Inflammatory macrophage (primary cell): ENCODE results near the gene SEPTIN5.

Experiments used
- DNase-seq, 2 donors: peaks; one replicate each; pipeline ENCODE4 v3.0.0-alpha.2; 2020 to 2022

Gene SEPTIN5

GRCh38 chr22:19734837-19735382, 20.6 kb downstream of the SEPTIN5 start:
- no peak for DNase-seq

GRCh38 chr22:19735665-19736510, 21.6 kb downstream of the SEPTIN5 start:
- DNase-seq: no peak

DNA sequence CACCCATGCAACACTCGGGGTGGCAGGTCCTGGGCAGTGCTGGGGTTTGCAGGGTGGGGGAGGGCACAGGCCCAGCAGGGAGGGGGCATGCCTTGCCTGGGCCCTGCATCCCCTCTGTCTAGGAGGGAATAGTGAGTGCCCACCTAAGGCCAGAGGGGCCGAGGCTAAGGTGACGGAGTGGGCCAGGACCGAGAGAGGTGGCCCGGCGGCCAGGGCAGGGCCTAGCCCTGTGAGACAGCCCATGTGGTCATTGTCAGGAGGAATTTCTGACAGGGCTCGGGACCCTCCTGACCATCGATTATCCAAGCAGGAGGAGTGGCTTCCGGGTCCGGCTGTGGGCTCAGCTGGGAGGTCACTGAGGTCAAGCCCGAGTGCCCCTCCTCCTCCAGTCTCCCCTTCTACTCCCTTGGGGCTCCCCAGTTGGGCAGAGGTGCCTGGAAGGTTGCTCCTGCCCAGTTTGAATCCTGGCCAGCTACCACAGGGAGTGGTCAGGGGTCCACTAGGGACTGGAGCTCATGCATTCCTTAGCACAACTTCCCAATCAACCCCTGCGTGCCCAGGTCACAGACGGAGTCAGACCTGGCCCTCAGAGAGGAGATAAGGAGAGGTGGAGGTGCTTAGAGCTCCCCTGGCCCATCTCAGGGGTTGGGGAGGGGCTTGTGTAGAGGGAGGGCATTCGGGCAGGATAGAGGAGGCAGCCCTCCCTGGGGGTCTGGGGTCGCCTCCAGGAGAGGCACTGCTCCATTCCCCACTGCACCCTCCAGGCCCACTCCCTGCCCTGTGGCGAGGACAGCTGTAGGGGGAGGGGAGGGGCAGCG, 23.8 kb downstream of the SEPTIN5 start:
- no peak for DNase-seq

- no peak for DNase-seq
These were observed 24.6 kb downstream of the SEPTIN5 start for GRCh38 chr22:19738664-19739447.

DNA sequence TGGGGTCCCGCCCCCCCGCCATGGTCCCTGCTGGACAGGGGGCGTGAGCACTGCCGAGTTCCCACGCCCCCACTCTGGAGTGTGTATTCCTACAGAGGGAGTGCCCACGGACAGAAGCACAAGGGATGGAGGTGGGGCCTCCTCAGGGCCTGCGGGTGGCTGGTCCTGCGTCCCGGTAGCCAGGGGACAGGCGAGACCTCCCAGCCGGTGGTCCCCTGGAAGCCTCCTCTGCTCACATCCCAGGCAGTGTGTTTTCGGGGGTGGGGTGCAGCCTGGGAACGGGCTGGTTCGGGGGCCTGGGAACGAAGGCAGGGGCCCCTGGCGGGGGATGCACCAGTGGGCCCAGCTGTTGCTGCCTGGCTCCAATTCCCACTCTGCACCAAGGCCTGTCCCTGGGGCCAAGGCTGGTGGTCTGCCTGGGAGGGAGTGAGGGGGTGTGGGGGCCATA, 25.2 kb downstream of the SEPTIN5 start:
- DNase-seq: no peak

DNA sequence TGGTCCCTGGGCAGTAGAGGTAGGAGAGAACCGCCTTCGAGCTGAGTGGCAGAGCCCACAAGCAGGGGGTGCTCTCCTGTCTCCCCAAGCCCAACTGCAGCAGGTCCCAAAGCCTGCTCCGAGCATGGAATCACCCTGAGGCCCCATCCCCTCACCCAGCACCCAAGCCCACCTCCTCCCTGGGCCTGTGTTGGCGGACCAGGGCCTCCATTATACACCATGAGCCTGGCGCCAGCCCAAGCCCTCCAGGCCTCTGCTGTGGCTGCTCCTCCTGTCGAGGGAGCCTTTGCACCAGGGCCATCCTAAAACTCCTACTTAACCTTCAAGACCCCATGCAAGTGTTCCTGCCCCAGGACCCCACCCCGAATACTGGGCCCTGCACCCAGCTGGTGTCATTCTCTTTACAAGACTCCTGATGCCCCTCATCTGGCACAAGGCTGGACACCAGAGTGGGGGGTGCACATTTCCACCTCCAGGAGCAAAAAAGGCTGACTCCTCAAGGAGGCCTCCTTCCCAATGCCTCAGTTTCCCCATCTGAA, 25.7 kb downstream of the SEPTIN5 start:
- no peak for DNase-seq

- DNase-seq: no peak
These were observed 26.3 kb downstream of the SEPTIN5 start for GRCh38 chr22:19740586-19740985.

GRCh38 chr22:19741053-19741452, 26.8 kb downstream of the SEPTIN5 start:
- no peak for DNase-seq

DNA sequence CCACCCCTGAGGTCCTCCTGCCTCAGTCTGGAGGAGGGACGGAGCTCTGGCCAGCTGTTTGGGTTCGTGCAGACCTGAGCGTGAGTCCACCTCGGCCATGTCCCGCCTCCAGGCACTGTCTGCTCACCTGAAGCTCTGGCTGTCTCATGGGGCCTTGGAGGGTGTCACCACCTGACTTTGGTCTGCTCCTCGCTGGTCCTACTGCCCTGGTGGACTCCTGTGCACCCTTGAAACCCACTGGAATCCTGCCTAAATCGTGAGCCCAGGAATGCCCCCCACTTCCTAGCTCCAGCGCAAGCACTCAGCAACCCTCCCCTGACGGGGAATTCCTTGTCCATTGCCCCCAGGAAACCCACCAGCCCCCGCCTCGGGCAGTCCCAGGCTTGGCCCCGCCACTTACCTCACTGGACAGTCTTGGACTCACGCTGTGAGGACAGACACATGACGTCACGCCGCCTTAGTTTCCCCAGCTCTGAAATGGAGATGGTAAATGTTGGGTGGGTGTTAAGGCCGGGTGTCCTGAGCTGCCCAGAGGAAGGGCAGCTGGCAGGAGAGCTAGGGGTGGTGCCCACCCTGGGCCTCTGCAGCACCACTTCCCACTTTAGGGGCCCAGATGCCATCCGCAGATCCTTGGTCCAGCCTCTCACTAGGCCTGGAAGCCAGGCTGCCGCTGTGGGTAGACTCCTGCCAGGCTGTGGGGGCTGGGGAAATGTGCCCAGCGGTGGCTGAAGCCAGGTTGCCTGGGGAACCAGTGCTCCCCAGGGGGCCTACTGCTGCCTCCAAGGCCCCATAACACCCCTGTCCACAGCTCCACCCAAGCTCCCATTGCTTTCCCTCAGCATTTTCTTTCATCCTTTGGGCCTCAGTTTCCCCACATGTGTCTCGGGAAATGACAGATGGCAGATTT, 28.1 kb downstream of the SEPTIN5 start:
- no peak for DNase-seq

- no peak for DNase-seq
These were observed 28.8 kb downstream of the SEPTIN5 start for GRCh38 chr22:19743081-19743480.

DNA sequence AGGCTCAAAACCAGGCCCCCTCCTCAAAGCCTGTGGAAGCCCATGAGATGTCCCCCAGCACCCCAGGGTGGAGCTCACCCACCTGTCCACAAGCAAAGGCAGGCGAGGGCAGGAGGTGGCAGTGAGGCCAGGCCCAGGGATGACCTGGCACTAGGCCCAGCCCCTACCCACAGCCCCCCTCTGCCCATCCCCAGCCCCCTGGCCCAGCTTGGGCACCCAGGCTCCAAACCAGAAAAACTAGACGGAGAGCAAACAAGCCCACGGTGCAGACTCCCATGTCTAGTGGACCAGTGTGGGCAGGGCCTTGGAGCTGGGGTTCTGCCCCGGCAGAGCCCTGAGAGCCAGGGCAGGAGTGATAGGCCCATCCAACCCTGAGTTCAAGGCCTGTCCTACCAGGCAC, 29.3 kb downstream of the SEPTIN5 start:
- no peak for DNase-seq

DNA sequence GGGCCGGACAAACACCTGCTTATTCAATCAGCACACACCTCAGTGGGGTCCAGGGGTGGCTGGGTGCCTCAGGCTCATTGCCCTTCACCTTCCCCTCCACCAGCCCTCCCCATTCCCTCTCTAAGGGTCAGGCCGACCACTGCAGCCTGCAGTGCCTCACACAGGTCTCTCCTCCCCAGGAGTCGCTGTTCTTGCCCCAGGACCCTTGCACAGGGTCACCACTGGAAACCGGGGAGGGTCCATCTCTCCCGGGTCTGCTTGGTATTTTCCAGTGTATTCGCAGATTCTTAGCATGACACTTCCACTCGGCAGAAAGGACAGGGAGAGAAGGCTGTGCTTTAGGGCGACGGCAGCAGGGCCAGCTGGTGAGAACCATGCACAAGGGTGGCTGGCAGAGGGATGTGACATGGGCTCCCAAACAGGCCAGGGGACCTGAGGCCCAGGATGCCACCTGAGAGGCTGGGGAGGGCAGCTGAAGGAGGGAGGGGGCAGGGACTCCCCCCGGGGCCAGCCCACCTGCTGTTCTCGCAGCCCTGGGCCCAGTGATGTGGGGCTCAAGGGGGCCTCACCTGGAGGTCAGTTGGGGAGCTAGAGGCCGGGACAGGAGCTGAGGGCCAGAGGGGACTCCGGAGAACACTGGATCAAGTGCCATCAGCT, 30.2 kb downstream of the SEPTIN5 start:
- DNase-seq: no peak

DNA sequence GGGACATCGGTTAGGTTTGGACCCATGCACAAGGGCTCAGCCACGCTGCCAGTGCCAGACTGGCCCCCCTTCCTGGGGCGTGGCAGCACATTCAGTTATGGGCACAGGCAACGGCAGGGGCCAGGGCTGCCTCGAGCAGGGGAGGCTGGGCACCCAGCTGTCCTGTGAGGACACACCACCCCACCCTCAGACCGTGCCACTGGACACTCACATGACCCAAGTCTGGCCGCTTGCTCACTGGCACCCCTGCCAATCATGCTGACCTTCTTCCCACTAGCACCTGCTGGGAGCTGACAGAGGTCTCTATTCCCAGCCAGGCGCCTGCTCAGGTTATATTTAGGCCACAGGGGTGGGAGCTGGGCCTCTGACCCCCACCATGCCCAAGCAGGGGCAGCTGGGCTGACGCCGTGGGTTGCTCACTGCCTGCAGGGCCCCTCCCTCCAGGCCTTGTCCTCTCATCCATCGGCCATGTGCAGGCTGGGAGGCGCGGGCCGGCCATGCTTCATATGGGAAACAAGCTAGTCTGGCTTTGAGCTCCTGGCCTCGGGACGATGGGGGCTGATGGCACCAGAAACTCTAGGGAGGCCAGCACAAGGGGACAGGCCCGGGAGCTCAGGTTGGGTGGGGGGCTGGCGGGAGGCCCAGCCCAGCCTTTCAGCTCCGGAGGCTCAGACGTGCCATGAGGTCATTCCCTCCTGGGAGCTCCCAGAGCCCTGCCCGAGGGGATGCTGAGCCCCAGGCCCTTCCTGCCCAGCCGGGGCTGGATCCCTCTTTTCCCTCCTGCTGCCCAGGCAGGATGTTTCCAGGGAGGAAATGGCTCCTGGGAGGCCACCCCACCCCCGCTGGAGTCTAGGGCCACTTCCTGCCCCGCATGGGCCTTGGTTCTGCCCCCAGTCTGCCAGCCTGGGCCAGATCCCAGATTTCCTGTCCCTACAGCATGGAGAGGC, 31.1 kb downstream of the SEPTIN5 start:
- no peak for DNase-seq

- no peak for DNase-seq
These were observed 32.4 kb downstream of the SEPTIN5 start for GRCh38 chr22:19746726-19747125.

- no peak for DNase-seq
These were observed 33.2 kb downstream of the SEPTIN5 start for GRCh38 chr22:19747551-19747950.

DNA sequence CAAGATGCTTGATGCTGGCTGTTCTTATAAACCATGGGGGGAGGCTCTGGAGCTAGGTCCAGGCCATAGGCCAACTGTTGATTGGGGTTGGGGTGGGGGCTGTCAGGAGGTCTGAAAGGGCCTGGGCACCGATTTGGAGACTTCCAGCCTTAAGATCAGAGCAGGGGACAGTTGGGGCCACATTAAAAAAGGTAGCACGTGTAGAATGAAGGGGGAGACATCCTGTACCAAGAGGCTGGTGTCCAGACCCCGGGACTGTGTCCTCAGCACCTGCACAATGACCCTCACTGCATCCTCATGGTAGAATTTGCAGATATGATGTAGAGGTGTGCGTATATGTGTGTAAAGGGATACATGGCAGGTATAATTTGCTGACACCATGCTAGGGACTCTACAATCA, 33.8 kb downstream of the SEPTIN5 start:
- no peak for DNase-seq

GRCh38 chr22:19748991-19749664, 34.8 kb downstream of the SEPTIN5 start:
- DNase-seq: no peak

GRCh38 chr22:19749876-19750275, 35.6 kb downstream of the SEPTIN5 start:
- no peak for DNase-seq
